ENCODE data around the gene OPCML. TPM values are rescaled to one million over a fixed set of nuclear protein-coding genes. Genes with fewer than 3 reads are reported as not detected.

OPCML gene
- total RNA-seq, 2 experiments from 2014 or later = not detected

DNA sequence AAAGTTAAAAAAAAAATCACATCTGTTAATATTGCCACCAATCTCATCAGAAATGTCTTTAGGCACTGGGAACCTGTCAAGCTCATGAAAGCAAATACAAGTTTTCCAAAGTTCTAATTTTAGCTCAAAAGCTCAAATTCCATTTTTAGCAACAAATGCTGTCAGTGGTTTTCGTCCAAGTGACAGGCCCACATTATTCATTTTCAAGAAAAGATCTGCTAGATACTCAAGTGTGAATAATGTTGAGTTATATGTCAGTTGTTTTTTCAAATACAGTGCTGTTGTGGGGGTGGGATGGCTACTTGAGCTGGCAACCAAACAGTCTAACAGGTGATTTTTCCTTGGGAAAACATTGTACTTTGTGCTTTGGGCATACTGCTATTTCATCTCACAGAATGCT, 1072.6 kb downstream of the OPCML start:
- no peaks in the 10 kb centered on the region for H3K4me1 Mint-ChIP-seq
- no peak overlapping the region for H3K4me3 Mint-ChIP-seq
- H3K36me3 Mint-ChIP-seq (ENCODE audit: low read depth) = no peaks in the 10 kb centered on the region
- peaks cover 11% of the 10 kb centered on the region for H3K9me3 Mint-ChIP-seq
- DNase-seq = no peak
- H3K27me3 Mint-ChIP-seq = no peaks in the 10 kb centered on the region
- ChIA-PET POLR2A (no interaction called here), CTCF (no interaction called here)
- H3K27ac Mint-ChIP-seq = no peak overlapping the region

DNA sequence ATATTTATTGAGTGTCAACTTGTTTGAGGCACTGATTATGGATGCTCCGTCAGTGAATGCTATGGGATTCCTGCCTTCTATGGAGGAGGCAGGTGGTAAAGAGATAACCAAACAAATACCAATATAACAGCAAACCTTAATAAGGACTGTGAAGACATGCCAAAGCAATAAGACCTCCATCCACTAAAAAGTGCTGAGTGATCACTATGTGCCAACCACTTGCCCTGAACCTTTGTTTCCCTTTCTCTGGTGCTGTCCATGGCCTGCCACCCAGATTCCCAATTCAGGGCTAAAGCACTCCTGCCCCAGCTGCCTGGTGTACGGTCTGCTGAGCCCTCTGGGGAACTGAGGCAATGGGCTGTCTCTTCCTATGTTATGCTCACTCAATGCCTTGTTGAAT, 1074.9 kb downstream of the OPCML start:
- H3K9me3 Mint-ChIP-seq = peaks cover 11% of the 10 kb centered on the region
- POLR2A ChIA-PET = no interaction called here
- H3K27ac Mint-ChIP-seq = no peak overlapping the region
- H3K27me3 Mint-ChIP-seq = no peaks in the 10 kb centered on the region
- H3K4me3 Mint-ChIP-seq = no peak overlapping the region
- H3K36me3 Mint-ChIP-seq (ENCODE audit: low read depth) = no peaks in the 10 kb centered on the region
- no peaks in the 10 kb centered on the region for H3K4me1 Mint-ChIP-seq
- DNase-seq = no peak
- CTCF ChIA-PET = no interaction called here

DNA sequence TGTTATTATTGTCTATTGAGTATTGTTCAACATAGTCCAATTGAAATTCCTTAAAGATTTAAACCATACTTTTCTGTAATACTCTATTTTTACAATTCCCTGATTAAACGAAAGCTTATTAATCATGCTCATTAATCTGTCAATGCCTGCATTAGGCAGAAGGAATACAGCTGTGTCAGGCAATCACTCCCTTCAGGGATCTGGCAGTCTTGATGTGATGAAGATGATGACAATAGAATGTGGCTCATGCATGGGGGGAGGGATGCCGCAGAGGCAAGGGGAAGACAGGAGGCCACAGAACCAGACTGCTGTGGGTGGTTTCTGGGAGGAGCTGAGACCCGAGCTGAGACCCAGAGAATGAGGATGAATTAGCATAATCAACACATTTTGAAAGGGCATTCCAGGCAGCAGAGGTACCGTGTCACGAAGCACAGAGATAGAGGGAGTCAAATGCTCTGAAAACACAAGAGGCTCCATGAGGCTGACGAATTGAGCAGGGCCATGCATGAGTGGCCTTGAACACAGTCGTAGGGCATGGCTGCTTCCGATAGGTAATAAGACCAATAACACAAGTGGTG, 1075.5 kb downstream of the OPCML start:
- Mint-ChIP-seq H3K9me3 (peaks cover 10% of the 10 kb centered on the region), H3K27me3 (no peaks in the 10 kb centered on the region), H3K27ac (no peak overlapping the region), H3K36me3 (ENCODE audit: low read depth) (no peaks in the 10 kb centered on the region), H3K4me3 (no peak overlapping the region), H3K4me1 (no peaks in the 10 kb centered on the region)
- ChIA-PET CTCF (no interaction called here), POLR2A (no interaction called here)
- DNase-seq = no peak

DNA sequence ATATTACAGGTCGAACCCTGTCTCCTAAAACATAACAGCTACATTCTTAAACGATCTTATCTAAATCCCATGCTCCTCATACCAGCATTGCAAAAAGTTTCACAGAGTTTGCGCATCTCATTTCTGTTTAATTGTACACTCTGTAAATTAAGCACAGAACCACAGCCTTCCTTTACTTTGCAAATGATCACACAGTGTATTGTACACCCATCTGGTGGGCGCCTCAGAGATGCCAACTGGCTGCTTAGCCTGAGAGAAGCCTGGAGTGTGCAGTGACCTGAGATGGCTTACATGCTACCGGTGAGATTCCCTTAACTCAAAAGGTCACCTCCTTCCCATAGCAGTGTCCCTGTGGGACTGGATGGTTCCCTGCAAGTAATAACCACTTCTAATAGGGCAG, 1077.3 kb downstream of the OPCML start:
- no peaks in the 10 kb centered on the region for H3K27me3 Mint-ChIP-seq
- H3K9me3 Mint-ChIP-seq = no peaks in the 10 kb centered on the region
- POLR2A ChIA-PET = no interaction called here
- DNase-seq = no peak
- CTCF ChIA-PET = no interaction called here
- no peak overlapping the region for H3K27ac Mint-ChIP-seq
- H3K4me1 Mint-ChIP-seq = no peaks in the 10 kb centered on the region
- H3K36me3 Mint-ChIP-seq (ENCODE audit: low read depth) = no peaks in the 10 kb centered on the region
- H3K4me3 Mint-ChIP-seq = no peak overlapping the region

DNA sequence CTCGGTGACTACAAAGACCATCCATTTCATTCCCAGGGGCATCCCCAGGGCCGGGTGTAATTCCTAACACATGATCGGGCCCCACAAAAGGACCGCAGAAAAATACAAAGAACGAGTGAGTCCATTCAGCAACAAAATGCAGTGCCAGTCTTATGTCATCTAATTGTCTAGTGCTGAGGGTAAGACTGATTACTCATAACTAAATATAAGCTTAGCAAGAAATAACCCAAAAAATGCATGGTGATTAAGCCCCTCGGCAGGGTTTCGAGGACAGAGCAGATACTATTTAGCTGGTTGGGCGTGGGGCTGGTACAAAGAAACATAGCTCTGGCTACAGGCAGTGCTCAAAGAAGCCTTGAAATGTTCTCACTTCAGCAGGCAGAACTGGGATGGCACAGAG, 1078.9 kb downstream of the OPCML start:
- POLR2A ChIA-PET = no interaction called here

DNA sequence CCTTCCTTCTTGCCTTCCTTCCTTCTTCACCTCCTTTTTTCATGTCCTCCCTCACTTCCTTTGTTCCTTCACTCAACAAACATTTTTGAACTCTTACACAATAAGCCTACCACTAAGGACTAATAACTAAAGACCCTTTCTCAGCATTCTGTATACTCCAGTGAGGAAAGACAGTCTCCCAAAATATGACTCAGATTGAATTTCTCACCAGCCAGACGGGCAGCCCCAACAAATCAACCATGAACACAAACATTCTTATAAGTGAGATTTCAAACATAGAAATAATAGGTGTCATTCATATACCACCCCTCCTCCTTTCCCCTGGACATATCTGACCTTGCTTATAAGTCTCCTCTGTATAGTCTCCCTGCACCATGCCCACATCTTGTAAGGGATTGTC, 1079.7 kb downstream of the OPCML start:
- Mint-ChIP-seq H3K36me3 (ENCODE audit: low read depth) (no peaks in the 10 kb centered on the region), H3K27ac (no peak overlapping the region), H3K4me1 (no peaks in the 10 kb centered on the region), H3K27me3 (no peaks in the 10 kb centered on the region), H3K9me3 (no peaks in the 10 kb centered on the region), H3K4me3 (no peak overlapping the region)
- no peak for DNase-seq
- CTCF ChIA-PET = no interaction called here
- POLR2A ChIA-PET = no interaction called here

More for the DNA sequence above, 1078.9 kb downstream of the OPCML start:
- CTCF ChIA-PET = no interaction called here
- DNase-seq = no peak
- H3K4me3 Mint-ChIP-seq = no peak overlapping the region
- H3K9me3 Mint-ChIP-seq = no peaks in the 10 kb centered on the region
- no peaks in the 10 kb centered on the region for H3K36me3 Mint-ChIP-seq (ENCODE audit: low read depth)
- H3K27me3 Mint-ChIP-seq = no peaks in the 10 kb centered on the region
- no peak overlapping the region for H3K27ac Mint-ChIP-seq
- H3K4me1 Mint-ChIP-seq = no peaks in the 10 kb centered on the region

DNA sequence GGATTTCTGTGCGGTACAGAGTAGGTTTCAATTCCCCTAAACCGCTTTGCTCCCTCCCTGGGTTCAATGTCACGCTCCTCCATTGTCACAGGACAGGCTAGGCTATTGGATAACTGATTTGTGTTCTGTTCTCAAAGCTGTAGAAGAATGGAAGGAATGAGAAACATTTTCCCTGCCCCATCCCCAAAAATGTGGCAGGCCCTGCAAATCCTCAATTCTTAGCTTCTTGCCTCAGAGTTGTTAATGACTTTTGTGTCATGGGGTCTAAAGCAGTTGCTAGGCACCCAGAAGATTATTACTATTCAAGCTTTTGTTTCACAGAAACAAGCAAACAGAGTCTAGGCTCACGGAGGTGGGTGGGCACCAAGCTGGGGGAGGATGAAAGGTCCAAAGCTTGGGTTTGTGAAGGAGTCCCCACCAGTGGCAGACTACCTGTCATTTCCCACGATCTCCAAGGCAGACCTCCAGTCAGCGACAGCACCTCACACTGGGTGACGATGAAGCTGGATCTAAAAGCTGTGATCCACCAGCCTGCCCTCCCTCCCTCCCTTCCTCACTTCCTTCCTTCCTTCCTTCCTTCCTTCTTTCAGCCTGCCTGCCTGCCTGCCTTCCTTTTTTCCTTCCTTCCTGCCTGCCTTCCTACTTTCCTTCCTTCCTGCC, 1080.2 kb downstream of the OPCML start:
- Mint-ChIP-seq H3K27ac (no peak overlapping the region), H3K4me3 (no peak overlapping the region), H3K36me3 (ENCODE audit: low read depth) (no peaks in the 10 kb centered on the region), H3K9me3 (no peaks in the 10 kb centered on the region), H3K4me1 (no peaks in the 10 kb centered on the region), H3K27me3 (no peaks in the 10 kb centered on the region)
- no peak for DNase-seq
- POLR2A ChIA-PET = no interaction called here
- CTCF ChIA-PET = no interaction called here

DNA sequence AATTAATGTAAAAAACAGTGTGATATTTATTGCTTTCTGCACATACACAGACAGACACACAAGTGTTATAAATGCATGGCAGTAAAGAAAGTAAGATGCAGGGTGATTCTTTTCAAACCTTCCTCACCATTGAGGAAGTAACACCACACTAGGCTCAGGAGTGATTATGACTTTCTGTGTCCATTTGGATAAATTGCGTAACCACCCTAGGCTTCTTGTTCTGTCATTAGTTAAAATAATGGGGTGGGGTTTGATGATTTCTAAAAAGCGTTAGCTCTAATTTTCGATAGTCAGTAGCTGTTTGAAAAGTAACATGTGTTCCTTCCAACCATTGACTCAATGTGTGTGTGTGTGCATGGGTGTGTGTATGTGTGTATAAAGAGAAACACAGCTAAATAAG, 1081.7 kb downstream of the OPCML start:
- Mint-ChIP-seq H3K27ac (no peak overlapping the region), H3K36me3 (ENCODE audit: low read depth) (no peaks in the 10 kb centered on the region), H3K4me1 (no peaks in the 10 kb centered on the region), H3K9me3 (no peaks in the 10 kb centered on the region), H3K4me3 (no peak overlapping the region), H3K27me3 (no peaks in the 10 kb centered on the region)
- no peak for DNase-seq
- CTCF ChIA-PET = no interaction called here
- POLR2A ChIA-PET = no interaction called here

DNA sequence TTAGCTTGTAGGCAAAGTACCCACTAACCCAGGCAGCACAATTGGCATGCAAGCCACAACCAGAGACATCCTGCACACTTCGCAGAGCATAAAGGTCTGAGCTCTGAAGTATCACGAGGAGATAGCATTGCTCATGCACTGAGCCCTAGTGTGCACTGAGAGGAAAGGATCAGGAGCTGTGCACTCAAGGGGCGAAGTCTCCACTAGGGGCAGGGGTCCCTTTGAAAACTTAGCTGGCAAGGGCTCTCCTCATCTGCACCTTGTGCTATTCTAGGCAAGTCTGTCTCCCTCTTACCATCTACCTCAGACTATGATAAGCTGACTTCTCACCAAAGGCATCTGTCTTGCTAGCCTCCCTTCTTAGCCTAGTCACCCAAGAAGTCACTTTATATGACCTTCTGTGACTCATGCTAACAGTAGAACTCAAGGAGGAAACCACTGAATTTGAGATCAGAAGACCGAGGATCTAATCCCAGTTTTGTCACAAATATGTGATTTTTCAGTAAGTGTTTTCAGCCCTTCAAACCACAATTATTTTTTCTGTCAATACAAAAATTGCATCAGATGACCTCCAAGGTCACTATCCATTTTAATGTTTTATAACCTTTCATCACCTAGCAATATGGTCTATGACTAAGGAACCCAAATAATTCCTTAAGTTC, 1083.8 kb downstream of the OPCML start:
- CTCF ChIA-PET = no interaction called here
- H3K9me3 Mint-ChIP-seq = no peaks in the 10 kb centered on the region
- H3K4me1 Mint-ChIP-seq = no peaks in the 10 kb centered on the region
- POLR2A ChIA-PET = no interaction called here
- no peak for DNase-seq
- no peak overlapping the region for H3K4me3 Mint-ChIP-seq
- H3K36me3 Mint-ChIP-seq (ENCODE audit: low read depth) = no peaks in the 10 kb centered on the region
- H3K27me3 Mint-ChIP-seq = no peaks in the 10 kb centered on the region
- H3K27ac Mint-ChIP-seq = no peak overlapping the region

DNA sequence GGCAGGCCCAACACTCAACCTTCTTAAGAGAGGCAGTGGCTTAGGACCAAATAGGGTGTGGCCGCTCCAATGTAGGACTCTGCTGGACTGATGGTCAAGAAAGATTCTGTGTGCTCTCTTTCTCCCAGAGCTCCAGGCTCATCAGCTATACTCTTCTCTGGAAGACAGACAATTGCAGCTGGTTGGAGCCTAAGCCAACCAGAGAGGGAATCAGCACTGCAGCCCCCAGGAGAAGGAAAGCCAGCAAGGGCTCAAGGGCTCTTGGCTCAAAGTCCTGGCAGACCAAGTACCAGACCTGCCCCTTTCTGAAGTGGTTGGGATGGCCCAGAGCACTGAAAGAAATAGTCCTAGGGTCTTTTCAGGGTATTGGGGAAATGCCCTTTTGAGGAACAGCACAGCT, 1084.5 kb downstream of the OPCML start:
- no peaks in the 10 kb centered on the region for H3K36me3 Mint-ChIP-seq (ENCODE audit: low read depth)
- no peaks in the 10 kb centered on the region for H3K4me1 Mint-ChIP-seq
- H3K27ac Mint-ChIP-seq = no peak overlapping the region
- ChIA-PET POLR2A (no interaction called here), CTCF (no interaction called here)
- no peak for DNase-seq
- H3K4me3 Mint-ChIP-seq = no peak overlapping the region
- H3K9me3 Mint-ChIP-seq = no peaks in the 10 kb centered on the region
- H3K27me3 Mint-ChIP-seq = no peaks in the 10 kb centered on the region

DNA sequence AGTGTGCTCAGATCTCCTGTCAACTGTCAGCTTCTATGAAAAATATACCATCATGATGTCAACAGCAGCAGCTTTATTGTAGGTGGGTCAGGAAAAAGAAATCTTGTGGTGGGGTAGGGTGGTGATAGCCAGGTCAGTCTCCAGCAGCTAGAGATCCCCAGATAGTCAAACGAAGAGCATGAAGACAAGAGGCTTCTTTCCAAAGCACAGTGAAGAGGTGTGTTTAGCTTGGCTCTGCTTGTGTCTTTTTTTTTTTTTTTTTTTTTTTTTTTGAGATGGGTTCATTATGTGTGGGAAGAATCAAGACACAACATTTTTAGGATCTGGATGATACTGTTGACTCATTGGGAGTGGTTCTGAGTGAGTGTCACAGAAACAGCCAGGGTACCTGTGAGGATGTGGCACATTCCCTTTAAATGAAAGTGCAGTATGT, 1086.4 kb downstream of the OPCML start:
- no peak overlapping the region for H3K4me3 Mint-ChIP-seq
- no peaks in the 10 kb centered on the region for H3K27me3 Mint-ChIP-seq
- no peak overlapping the region for H3K27ac Mint-ChIP-seq
- ChIA-PET CTCF (no interaction called here), POLR2A (no interaction called here)
- no peak for DNase-seq
- no peaks in the 10 kb centered on the region for H3K4me1 Mint-ChIP-seq
- no peaks in the 10 kb centered on the region for H3K36me3 Mint-ChIP-seq (ENCODE audit: low read depth)
- peaks cover under 1% of the 10 kb centered on the region for H3K9me3 Mint-ChIP-seq

DNA sequence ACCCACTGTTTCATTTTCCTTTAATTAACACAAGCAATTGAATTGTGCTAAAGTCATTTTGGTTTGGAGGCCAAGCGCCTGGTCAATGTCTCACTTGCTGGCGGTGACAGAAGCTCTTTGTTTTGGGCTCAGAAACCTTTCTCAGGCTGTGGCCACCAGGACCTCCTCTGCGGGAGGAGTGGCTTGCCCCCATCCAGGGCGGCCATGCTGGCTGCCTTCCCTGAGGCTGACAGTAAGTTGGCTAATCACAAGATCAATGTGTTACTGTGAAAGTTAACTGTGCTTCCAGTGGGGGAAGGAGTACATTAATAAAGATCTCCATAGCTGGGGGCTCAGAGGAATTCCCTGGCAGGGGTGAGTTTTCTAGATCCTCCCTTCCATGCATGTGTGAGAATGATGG, 1087.4 kb downstream of the OPCML start:
- H3K4me1 Mint-ChIP-seq = no peaks in the 10 kb centered on the region
- H3K9me3 Mint-ChIP-seq = peaks cover 5% of the 10 kb centered on the region
- ChIA-PET POLR2A (no interaction called here), CTCF (no interaction called here)
- H3K27ac Mint-ChIP-seq = no peak overlapping the region
- no peaks in the 10 kb centered on the region for H3K36me3 Mint-ChIP-seq (ENCODE audit: low read depth)
- DNase-seq = no peak
- H3K4me3 Mint-ChIP-seq = no peak overlapping the region
- no peaks in the 10 kb centered on the region for H3K27me3 Mint-ChIP-seq

DNA sequence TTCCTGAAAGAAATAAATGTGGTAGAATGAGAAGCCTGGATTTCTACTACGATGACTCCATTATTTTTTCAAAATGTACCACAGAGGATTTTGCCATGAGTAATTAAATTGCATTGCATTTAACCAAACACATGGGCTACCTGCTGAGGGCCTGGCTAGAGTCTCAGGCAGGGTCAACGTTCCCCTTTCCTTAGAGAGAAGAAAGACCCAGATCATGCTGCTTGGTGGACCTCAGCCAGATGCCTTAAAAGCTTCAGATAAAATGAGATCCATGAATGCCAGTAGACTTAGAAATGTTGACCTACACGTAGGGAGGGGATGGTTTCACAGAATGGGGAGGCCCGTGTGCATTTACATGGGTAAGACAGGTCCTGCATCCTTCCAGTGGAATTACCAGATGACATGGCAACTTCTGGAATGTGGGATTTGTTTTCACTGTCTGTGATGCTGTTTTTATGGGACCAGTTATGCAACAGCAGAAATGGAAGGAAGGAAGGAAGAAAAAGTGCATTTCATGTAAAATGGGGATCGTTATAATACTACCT, 1092.5 kb downstream of the OPCML start:
- H3K9me3 Mint-ChIP-seq = peaks cover 6% of the 10 kb centered on the region
- H3K27me3 Mint-ChIP-seq = no peaks in the 10 kb centered on the region
- H3K4me3 Mint-ChIP-seq = no peak overlapping the region
- no peaks in the 10 kb centered on the region for H3K4me1 Mint-ChIP-seq
- H3K36me3 Mint-ChIP-seq (ENCODE audit: low read depth) = no peaks in the 10 kb centered on the region
- ChIA-PET POLR2A (no interaction called here), CTCF (no interaction called here)
- DNase-seq = no peak
- H3K27ac Mint-ChIP-seq = no peak overlapping the region

DNA sequence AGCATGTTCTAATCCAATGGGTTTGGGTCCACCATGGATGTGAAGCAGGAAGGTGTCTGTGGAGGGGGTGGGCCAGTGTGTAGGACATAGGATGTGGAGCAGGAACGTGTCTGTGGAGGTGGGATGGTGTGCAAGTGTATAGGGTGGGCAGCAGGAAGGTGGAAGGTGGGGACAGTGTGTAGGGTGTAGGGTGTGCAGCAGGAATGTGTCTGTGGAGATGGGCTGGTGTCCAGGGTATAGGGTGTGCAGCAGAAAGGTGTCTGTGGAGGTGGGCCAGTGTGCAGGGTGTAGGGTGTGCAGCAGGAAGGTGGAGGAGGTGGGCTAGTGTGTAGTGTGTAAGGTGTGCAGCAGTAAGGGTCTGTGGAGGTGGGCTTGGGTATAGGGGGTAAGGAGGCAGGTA, 1093.9 kb downstream of the OPCML start:
- Mint-ChIP-seq H3K9me3 (peaks cover 6% of the 10 kb centered on the region), H3K4me3 (no peak overlapping the region), H3K36me3 (ENCODE audit: low read depth) (no peaks in the 10 kb centered on the region), H3K4me1 (no peaks in the 10 kb centered on the region), H3K27ac (no peak overlapping the region), H3K27me3 (no peaks in the 10 kb centered on the region)
- POLR2A ChIA-PET = no interaction called here
- no peak for DNase-seq
- CTCF ChIA-PET = no interaction called here

Measured in activated CD4-positive, alpha-beta memory T cell treated with anti-CD3 and anti-CD28 coated beads, Interleukin-2, amount 10 ng/mL, durations not matched to agents 7 days and 5 days (primary cell).